HG03103 (cell line): Measurements from ENCODE around the gene RPL38.

Experiments
- ATAC-seq: cut with Tn5 transposase; IDR thresholded peaks from one replicate; pipeline ENCODE4 v1.9.1; 2021; ENCODE audit warnings: low read depth; ENCODE audit not compliant: unreplicated experiment

The RPL38 gene

GRCh38 chr17:74245145-74245831 is 41.8 kb downstream of the RPL38 start:
- ATAC-seq = no peak

- ATAC-seq = no peak
These were observed 42.4 kb downstream of the RPL38 start for GRCh38 chr17:74245871-74246270.

GRCh38 chr17:74249590-74250270 is 46.3 kb downstream of the RPL38 start:
- no peak for ATAC-seq

GRCh38 chr17:74250324-74250995 is 47.0 kb downstream of the RPL38 start:
- ATAC-seq = no peak

GRCh38 chr17:74251051-74251450 is 47.6 kb downstream of the RPL38 start:
- ATAC-seq = no peak

GRCh38 chr17:74251569-74251968 is 48.1 kb downstream of the RPL38 start:
- ATAC-seq = no peak

- ATAC-seq = no peak
These were observed 48.7 kb downstream of the RPL38 start for GRCh38 chr17:74252211-74252610.

GRCh38 chr17:74253036-74253435 is 49.6 kb downstream of the RPL38 start:
- no peak for ATAC-seq

- ATAC-seq = no peak
These were observed 53.8 kb downstream of the RPL38 start for GRCh38 chr17:74257311-74257710.

- ATAC-seq = no peak
These were observed 56.4 kb downstream of the RPL38 start for GRCh38 chr17:74259667-74260524.
